Liver (tissue), 9 donors: ENCODE measurements around the gene LARGE1. TPM values are rescaled to one million over a fixed set of nuclear protein-coding genes. Genes with fewer than 3 reads are reported as not detected.

Experiments used
- DNase-seq: peaks from one replicate; pipeline ENCODE4 v3.0.0-alpha.2; 2017; ENCODE audit warnings: low spot score
- H3K27ac ChIP-seq, 2 donors: one replicate each; pipeline ENCODE4 v1.7.0; 2013; ENCODE audit warnings: inconsistent platforms in 2 of 2, low read length in 2 of 2, control low read depth in 1 of 2, low read depth in 1 of 2, mild to moderate bottlenecking in 1 of 2
- H3K27me3 ChIP-seq, 4 donors: one replicate each; pipeline versions ENCODE4 v1.6.1 to v1.7.0; 2013; ENCODE audit warnings: low read length in 3 of 4, inconsistent platforms in 1 of 4, mild to moderate bottlenecking in 1 of 4, moderate library complexity in 1 of 4; ENCODE audit not compliant: control insufficient read depth in 4 of 4, insufficient read depth in 4 of 4
- H3K36me3 ChIP-seq, 4 donors: one replicate each; pipeline versions ENCODE4 v1.6.1 to v1.7.0; 2013; ENCODE audit warnings: low read length in 3 of 4, mild to moderate bottlenecking in 3 of 4, low read depth in 1 of 4, moderate library complexity in 1 of 4; ENCODE audit not compliant: control insufficient read depth in 4 of 4, insufficient read depth in 3 of 4
- H3K4me1 ChIP-seq, 4 donors: one replicate each; pipeline versions ENCODE4 v1.6.1 to v1.7.0; 2013; ENCODE audit warnings: low read length in 3 of 4, mild to moderate bottlenecking in 3 of 4, moderate library complexity in 1 of 4; ENCODE audit not compliant: control insufficient read depth in 4 of 4, insufficient read depth in 4 of 4
- H3K4me3 ChIP-seq, 3 donors: one replicate each; pipeline versions ENCODE4 v1.6.1 to v1.7.0; 2013; ENCODE audit warnings: low read length in 3 of 3, control low read depth in 1 of 3, low read depth in 1 of 3, mild to moderate bottlenecking in 1 of 3
- H3K9ac ChIP-seq, 2 donors: one replicate each; pipeline ENCODE4 v1.7.0; 2013; ENCODE audit warnings: low read length in 2 of 2, mild to moderate bottlenecking in 2 of 2, moderate library complexity in 2 of 2, control low read depth in 1 of 2, low read depth in 1 of 2
- H3K9me3 ChIP-seq, 4 donors: one replicate each; pipeline versions ENCODE4 v1.6.1 to v1.7.0; 2013; ENCODE audit warnings: low read length in 3 of 4; ENCODE audit not compliant: control insufficient read depth in 4 of 4
- EGR1 ChIP-seq, 2 donors: IDR thresholded peaks; 2 replicates each; pipeline ENCODE4 v1.6.1; 2016 to 2018; ENCODE audit warnings: antibody characterized with exemption in 2 of 2, low read depth in 2 of 2
- FOXA1 ChIP-seq: IDR thresholded peaks from 2 replicates; pipeline ENCODE4 v1.6.1; 2016; ENCODE audit warnings: antibody characterized with exemption
- FOXA2 ChIP-seq: IDR thresholded peaks from 2 replicates; pipeline ENCODE4 v1.6.1; 2016; ENCODE audit warnings: antibody characterized with exemption
- GABPA ChIP-seq, 2 donors: IDR thresholded peaks in 1 of 2; conservative IDR thresholded peaks in 1 of 2; 2 replicates each; pipeline ENCODE4 v1.6.1; 2016; ENCODE audit warnings: antibody characterized with exemption in 2 of 2, mild to moderate bottlenecking in 1 of 2, moderate library complexity in 1 of 2
- HNF4A ChIP-seq, 2 donors: conservative IDR thresholded peaks; 2 replicates each; pipeline ENCODE4 v1.6.1; 2016; ENCODE audit warnings: antibody characterized with exemption in 2 of 2, mild to moderate bottlenecking in 2 of 2
- HNF4G ChIP-seq: IDR thresholded peaks from 2 replicates; pipeline ENCODE4 v1.6.1; 2016; ENCODE audit warnings: antibody characterized with exemption
- JUND ChIP-seq, 2 donors: IDR thresholded peaks; 2 replicates each; pipeline ENCODE4 v1.6.1; 2016; ENCODE audit warnings: antibody characterized with exemption in 2 of 2
- NR2F2 ChIP-seq: IDR thresholded peaks from 2 replicates; pipeline ENCODE4 v1.6.1; 2016; ENCODE audit warnings: antibody characterized with exemption
- RAD21 ChIP-seq, 2 donors: IDR thresholded peaks; 2 replicates each; pipeline ENCODE4 v1.6.1; 2016; ENCODE audit warnings: antibody characterized with exemption in 2 of 2, mild to moderate bottlenecking in 2 of 2
- RXRA ChIP-seq, 2 donors: IDR thresholded peaks; 2 replicates each; pipeline ENCODE4 v1.6.1; 2017 to 2018; ENCODE audit warnings: antibody characterized with exemption in 2 of 2, mild to moderate bottlenecking in 1 of 2
- SP1 ChIP-seq: IDR thresholded peaks from 2 replicates; pipeline ENCODE4 v1.6.1; 2018; ENCODE audit warnings: antibody characterized with exemption, mild to moderate bottlenecking
- TAF1 ChIP-seq: conservative IDR thresholded peaks from 2 replicates; pipeline ENCODE4 v1.6.1; 2016; ENCODE audit warnings: antibody characterized with exemption, mild to moderate bottlenecking
- YY1 ChIP-seq: IDR thresholded peaks from 2 replicates; pipeline ENCODE4 v1.6.1; 2016; ENCODE audit warnings: antibody characterized with exemption, mild to moderate bottlenecking
- ZBTB33 ChIP-seq: IDR thresholded peaks from 2 replicates; pipeline ENCODE4 v1.6.1; 2016; ENCODE audit warnings: antibody characterized with exemption
- whole genome bisulfite sequencing: extraction: QIAGEN DNeasy Blood & Tissue Kit; methylation state at CpG from one replicate; pipeline ENCODE4 v1.1.7; 2013; 5-methylcytosine and 5-hydroxymethylcytosine counted together
- polyA plus RNA-seq, 2 donors: library from polyadenylated mRNA; stranded (reverse) in 1 of 2; unstranded in 1 of 2; fragments of 200-250 nt in 1 of 2; fragments of >200 nt in 1 of 2; fragmentation: Nextera tagmentation in 1 of 2; extraction: Ambion mirVana in 1 of 2; gene quantifications; one replicate each; pipeline versions ENCODE4 v1.2.1 to v1.2.3, GENCODE V29; 2013 to 2015
- total RNA-seq, 2 donors: library from RNA; depleted of rRNA; stranded (reverse); fragments of >200 nt; gene quantifications; one replicate each; pipeline ENCODE4 v1.2.3, GENCODE V29; 2014
- TF ChIP-seq, protein P1 (sequence below): fragments of 150-350 bp; IDR thresholded peaks from 2 replicates; pipeline ENCODE4 v1.5.1; 2017; ENCODE audit warnings: improper control_type of control experiment, low read depth, low read length; ENCODE audit not compliant: missing input control
- TF ChIP-seq, protein P2 (sequence below): IDR thresholded peaks from 2 replicates; pipeline ENCODE4 v1.6.1; 2016; ENCODE audit warnings: antibody characterized with exemption, mild to moderate bottlenecking
- TF ChIP-seq, protein P3 (sequence below): IDR thresholded peaks from 2 replicates; pipeline ENCODE4 v1.6.1; 2016; ENCODE audit warnings: antibody characterized with exemption
- TF ChIP-seq, protein P4 (sequence below): IDR thresholded peaks from 2 replicates; pipeline ENCODE4 v1.6.1; 2016; ENCODE audit warnings: antibody characterized with exemption
- donor health status: healthy.
- donor health status: healthy.
- donor health status: healthy.
- donor health status: healthy.
- donor health status: healthy.

LARGE1 gene
- total and polyA plus RNA-seq, 4 donors = 2.3 to 14.1 (median 5.7) TPM

- Histone ChIP-seq H3K9ac (no peak overlapping the region), H3K27me3 (no peaks in the 10 kb centered on the region), H3K9me3 (no peaks in the 10 kb centered on the region), H3K36me3 (no peaks in the 10 kb centered on the region), H3K4me3 (no peak overlapping the region), H3K27ac (peak overlapping the region; percentile 4 to 50), H3K4me1 (peaks cover 16 to 46% (median 42%) of the 10 kb centered on the region in 4 donors)
- no peak for DNase-seq
- 36% methylated on average over 3 of the region's 3 CpGs for WGBS
- no peak for TF ChIP-seq HNF4G
- no peak for TF ChIP-seq GABPA (IDR thresholded peaks at IDR 0.05 in 1 of 2, conservative IDR thresholded peaks at IDR 0.05 in 1 of 2)
- no peak for TF ChIP-seq EGR1 (IDR thresholded peaks at IDR 0.05; ENCODE audit: low read depth in 2 of 2)
- TF ChIP-seq, protein P1, sequence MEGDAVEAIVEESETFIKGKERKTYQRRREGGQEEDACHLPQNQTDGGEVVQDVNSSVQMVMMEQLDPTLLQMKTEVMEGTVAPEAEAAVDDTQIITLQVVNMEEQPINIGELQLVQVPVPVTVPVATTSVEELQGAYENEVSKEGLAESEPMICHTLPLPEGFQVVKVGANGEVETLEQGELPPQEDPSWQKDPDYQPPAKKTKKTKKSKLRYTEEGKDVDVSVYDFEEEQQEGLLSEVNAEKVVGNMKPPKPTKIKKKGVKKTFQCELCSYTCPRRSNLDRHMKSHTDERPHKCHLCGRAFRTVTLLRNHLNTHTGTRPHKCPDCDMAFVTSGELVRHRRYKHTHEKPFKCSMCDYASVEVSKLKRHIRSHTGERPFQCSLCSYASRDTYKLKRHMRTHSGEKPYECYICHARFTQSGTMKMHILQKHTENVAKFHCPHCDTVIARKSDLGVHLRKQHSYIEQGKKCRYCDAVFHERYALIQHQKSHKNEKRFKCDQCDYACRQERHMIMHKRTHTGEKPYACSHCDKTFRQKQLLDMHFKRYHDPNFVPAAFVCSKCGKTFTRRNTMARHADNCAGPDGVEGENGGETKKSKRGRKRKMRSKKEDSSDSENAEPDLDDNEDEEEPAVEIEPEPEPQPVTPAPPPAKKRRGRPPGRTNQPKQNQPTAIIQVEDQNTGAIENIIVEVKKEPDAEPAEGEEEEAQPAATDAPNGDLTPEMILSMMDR = no peak
- peak; percentile 8 for TF ChIP-seq FOXA2
- TF ChIP-seq SP1 = peak; percentile 58
- peak; percentile 69 for TF ChIP-seq YY1
- TF ChIP-seq FOXA1 = no peak
- peak; percentile 75 to 84 for TF ChIP-seq HNF4A (conservative IDR thresholded peaks at IDR 0.05)
- TF ChIP-seq JUND (IDR thresholded peaks at IDR 0.05) = peak in 1 of 2 donors; percentile 64
- TF ChIP-seq, protein P2, sequence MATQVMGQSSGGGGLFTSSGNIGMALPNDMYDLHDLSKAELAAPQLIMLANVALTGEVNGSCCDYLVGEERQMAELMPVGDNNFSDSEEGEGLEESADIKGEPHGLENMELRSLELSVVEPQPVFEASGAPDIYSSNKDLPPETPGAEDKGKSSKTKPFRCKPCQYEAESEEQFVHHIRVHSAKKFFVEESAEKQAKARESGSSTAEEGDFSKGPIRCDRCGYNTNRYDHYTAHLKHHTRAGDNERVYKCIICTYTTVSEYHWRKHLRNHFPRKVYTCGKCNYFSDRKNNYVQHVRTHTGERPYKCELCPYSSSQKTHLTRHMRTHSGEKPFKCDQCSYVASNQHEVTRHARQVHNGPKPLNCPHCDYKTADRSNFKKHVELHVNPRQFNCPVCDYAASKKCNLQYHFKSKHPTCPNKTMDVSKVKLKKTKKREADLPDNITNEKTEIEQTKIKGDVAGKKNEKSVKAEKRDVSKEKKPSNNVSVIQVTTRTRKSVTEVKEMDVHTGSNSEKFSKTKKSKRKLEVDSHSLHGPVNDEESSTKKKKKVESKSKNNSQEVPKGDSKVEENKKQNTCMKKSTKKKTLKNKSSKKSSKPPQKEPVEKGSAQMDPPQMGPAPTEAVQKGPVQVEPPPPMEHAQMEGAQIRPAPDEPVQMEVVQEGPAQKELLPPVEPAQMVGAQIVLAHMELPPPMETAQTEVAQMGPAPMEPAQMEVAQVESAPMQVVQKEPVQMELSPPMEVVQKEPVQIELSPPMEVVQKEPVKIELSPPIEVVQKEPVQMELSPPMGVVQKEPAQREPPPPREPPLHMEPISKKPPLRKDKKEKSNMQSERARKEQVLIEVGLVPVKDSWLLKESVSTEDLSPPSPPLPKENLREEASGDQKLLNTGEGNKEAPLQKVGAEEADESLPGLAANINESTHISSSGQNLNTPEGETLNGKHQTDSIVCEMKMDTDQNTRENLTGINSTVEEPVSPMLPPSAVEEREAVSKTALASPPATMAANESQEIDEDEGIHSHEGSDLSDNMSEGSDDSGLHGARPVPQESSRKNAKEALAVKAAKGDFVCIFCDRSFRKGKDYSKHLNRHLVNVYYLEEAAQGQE = peak; percentile 24
- peak; percentile 62 for TF ChIP-seq NR2F2
- TF ChIP-seq, protein P3, sequence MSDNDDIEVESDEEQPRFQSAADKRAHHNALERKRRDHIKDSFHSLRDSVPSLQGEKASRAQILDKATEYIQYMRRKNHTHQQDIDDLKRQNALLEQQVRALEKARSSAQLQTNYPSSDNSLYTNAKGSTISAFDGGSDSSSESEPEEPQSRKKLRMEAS = peak; percentile 43
- TF ChIP-seq, protein P4, sequence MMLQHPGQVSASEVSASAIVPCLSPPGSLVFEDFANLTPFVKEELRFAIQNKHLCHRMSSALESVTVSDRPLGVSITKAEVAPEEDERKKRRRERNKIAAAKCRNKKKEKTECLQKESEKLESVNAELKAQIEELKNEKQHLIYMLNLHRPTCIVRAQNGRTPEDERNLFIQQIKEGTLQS = peak; percentile 84
- no peak for TF ChIP-seq TAF1
- peak; percentile 13 to 40 for TF ChIP-seq RAD21 (IDR thresholded peaks at IDR 0.05)
- TF ChIP-seq ZBTB33 = peak; percentile 43
- peak; percentile 79 to 88 for TF ChIP-seq RXRA (IDR thresholded peaks at IDR 0.05)
These were observed 378.1 kb downstream of the LARGE1 start for GRCh38 chr22:33542153-33542552.
